Neural cell (in vitro differentiated cells): ENCODE results near the gene RMC1.

Source experiments
- CTCF ChIP-seq: fragments of 450-650 bp; IDR thresholded peaks from 2 replicates; pipeline ENCODE4 v1.5.1; 2014; ENCODE audit warnings: antibody characterized with exemption, mild to moderate bottlenecking, moderate library complexity; ENCODE audit not compliant: poor library complexity, severe bottlenecking
- EZH2 ChIP-seq: fragments of 200-600, 300-800 bp; shearing (Covaris generic), sonication (generic); IDR thresholded peaks from 2 replicates; pipeline ENCODE4 v1.6.1; 2014; ENCODE audit warnings: antibody characterized with exemption, low read length, borderline replicate concordance, mild to moderate bottlenecking; ENCODE audit not compliant: insufficient read depth, poor library complexity, severe bottlenecking
- REST ChIP-seq: IDR thresholded peaks from 2 replicates; pipeline ENCODE4 v1.6.1; 2012; ENCODE audit warnings: borderline replicate concordance
- SMC3 ChIP-seq: fragments of 450-650 bp; conservative IDR thresholded peaks from 2 replicates; pipeline ENCODE4 v1.6.1; 2014; ENCODE audit warnings: antibody characterized with exemption, mild to moderate bottlenecking, moderate library complexity; ENCODE audit not compliant: poor library complexity

GRCh38 chr18:23493654-23494053 is 9.7 kb upstream of the RMC1 start:
- TF ChIP-seq CTCF, result no peak
- no peak for TF ChIP-seq REST
- no peak for TF ChIP-seq EZH2
- no peak for TF ChIP-seq SMC3
